GM18909 (cell line): ENCODE data around the gene ARL13A.
"Not testable (repeated sequence)": the region's sequence is repeated elsewhere in the genome, so short reads cannot be mapped to it uniquely, and the experiment has no call there.

ENCODE experiments used
- ATAC-seq: cut with Tn5 transposase; IDR thresholded peaks from one replicate; pipeline ENCODE4 v1.9.1; 2021; ENCODE audit warnings: mild to moderate bottlenecking; ENCODE audit not compliant: unreplicated experiment, poor library complexity

The ARL13A gene

GRCh38 chrX:100981498-100981845 is 12.0 kb downstream of the ARL13A start:
- not testable (repeated sequence) for ATAC-seq

DNA sequence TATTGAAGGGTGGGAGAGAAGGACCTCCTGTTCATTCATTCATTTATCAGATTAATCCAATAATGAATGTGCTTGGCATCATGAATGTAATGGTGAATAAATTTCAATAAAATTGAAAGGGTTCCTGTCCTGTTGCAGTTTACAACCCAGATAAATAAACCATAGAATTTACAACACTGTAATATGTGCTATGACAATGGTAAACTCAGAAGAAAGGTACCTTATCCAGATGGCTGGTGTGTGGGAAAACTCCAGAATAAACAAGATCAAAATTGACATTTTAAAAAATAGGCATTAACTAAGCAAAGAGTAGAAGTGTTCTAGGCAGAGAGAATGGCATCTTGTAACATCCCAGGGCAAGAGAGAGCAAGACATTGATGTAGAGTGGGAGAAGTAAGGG is 15.3 kb downstream of the ARL13A start:
- ATAC-seq, result no peak

DNA sequence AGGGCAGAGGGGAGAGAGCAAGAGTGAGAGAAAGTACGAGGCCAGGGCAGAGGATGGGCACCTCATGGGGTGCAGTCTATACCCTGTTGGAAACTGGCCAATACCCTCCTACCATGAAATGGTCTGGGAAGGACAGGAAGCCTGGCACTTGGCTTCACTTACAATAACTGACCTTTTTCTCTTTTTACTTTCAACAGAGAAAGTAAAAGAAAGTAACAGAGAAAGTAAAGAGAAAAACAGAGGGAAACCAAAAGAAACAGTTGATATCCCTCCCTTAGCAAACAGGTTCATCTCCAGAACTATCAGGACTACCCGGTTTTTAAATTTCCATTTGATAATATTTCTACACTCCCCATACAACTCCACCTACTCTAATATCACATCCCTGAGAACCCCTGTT is 20.6 kb downstream of the ARL13A start:
- no peak for ATAC-seq

- peak; percentile 86 for ATAC-seq
These were observed 25.1 kb downstream of the ARL13A start for GRCh38 chrX:100994352-100995281.

GRCh38 chrX:100995469-100995868 is 26.0 kb downstream of the ARL13A start:
- no peak for ATAC-seq

- ATAC-seq, result no peak
These were observed 29.9 kb downstream of the ARL13A start for GRCh38 chrX:100999451-100999850.

GRCh38 chrX:101009090-101009489 is 39.6 kb downstream of the ARL13A start:
- ATAC-seq, result no peak

DNA sequence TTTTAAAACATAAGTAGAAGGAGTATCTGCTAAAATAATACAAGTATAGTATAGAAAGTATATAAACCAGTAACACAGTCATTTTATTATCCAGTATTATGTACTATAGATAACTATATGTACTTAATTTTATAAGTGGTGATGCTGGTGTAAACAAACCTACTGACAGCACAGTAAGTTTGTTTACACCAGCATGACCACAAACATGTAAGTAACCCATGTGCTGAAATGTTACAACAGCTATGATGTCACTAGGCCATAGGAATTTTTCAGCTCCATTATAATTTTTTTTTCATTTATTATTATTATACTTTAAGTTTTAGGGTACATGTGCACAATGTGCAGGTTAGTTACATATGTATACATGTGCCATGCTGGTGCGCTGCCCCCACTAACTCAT is 42.5 kb downstream of the ARL13A start:
- not testable (repeated sequence) for ATAC-seq

GRCh38 chrX:101022020-101022419 is 52.5 kb downstream of the ARL13A start:
- ATAC-seq, result no peak

DNA sequence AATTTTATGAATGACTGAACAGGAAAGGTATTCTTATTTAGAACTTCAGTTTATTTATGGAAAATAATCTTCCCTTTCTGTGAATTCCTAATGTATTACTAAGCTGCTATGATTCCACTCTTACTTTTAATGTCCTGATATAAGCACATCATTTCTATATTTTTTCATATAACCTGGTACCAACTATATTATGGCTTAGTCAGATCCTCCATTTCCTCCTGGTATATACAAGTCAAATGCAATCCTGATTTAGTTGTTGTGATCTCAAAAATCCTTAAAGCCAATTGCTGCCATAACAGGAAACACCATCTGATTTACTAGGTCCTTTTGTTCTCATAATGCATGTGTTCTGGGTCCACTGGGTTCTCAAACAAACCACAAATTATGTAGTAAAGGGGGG is 55.6 kb downstream of the ARL13A start:
- no peak for ATAC-seq

GRCh38 chrX:101028562-101028961 is 59.1 kb downstream of the ARL13A start:
- no peak for ATAC-seq

GRCh38 chrX:101029665-101030064 is 60.2 kb downstream of the ARL13A start:
- no peak for ATAC-seq

GRCh38 chrX:101037231-101037630 is 67.7 kb downstream of the ARL13A start:
- no peak for ATAC-seq

DNA sequence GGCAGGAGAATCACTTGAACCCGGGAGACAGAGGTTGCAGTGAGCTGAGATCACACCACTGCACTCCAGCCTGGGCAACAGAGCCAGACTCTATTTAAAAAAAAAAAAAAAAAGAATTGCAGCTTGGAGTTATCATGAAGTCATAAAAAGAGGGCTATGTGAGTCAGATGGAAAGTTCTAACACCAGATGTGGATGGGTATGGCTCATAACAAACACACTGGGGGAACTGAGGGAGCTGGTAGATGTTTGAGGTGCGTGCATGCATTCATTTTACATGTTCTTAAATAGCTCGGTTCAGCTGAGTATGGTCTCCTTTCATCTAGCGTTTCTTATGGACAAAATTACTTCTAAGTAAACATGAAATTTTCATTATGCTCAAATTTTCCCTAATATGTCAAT is 70.7 kb downstream of the ARL13A start:
- ATAC-seq, result no peak
